IMR-90 (cell line): ENCODE measurements around the gene TMEM126A. TPM values are rescaled to one million over a fixed set of nuclear protein-coding genes. Genes with fewer than 3 reads are reported as not detected.

Experiments
- ATAC-seq: fragments of 200-7000 bp; cut with Tn5 transposase; 2 replicates; pipeline ENCODE4 v1.9.1; 2020; ENCODE audit warnings: low read depth, mild to moderate bottlenecking, moderate library complexity
- BruUV-seq: library from RNA; stranded (reverse); fragments of 400-500 nt; replicated peaks from 2 replicates; lab custom pipeline; 2021; lab: Mats Ljungman, UMichigan
- CTCF ChIA-PET: fragments of 300-600 bp; formaldehyde crosslinking; extraction: SDS; loops from one replicate; lab custom pipeline; 2021; ENCODE audit warnings: antibody characterized with exemption; lab: Yijun Ruan, JAX
- POLR2A ChIA-PET: fragments of 300-600 bp; sonication (Branson Sonifier 250); formaldehyde crosslinking; loops from one replicate; lab custom pipeline; 2022; ENCODE audit warnings: antibody characterized with exemption; ENCODE audit not compliant: unreplicated experiment; lab: Charles Lee
- DNase-seq: peaks from one replicate; pipeline ENCODE4 v3.0.0; 2013
- H2AFZ ChIP-seq: replicated peaks from 2 replicates; pipeline ENCODE3; 2013; ENCODE audit warnings: low read length, mild to moderate bottlenecking; ENCODE audit not compliant: poor library complexity
- H2AK5ac ChIP-seq: 2 replicates; pipeline ENCODE4 v1.6.1; 2013; ENCODE audit warnings: low read depth, low read length, inconsistent platforms
- H2AK9ac ChIP-seq: replicated peaks from 2 replicates; pipeline ENCODE3; 2013; ENCODE audit warnings: mild to moderate bottlenecking, low read depth, low read length, moderate library complexity; ENCODE audit not compliant: poor library complexity
- H2BK120ac ChIP-seq: 2 replicates; pipeline ENCODE4 v1.6.1; 2013; ENCODE audit warnings: low read depth, low read length, inconsistent platforms
- H2BK15ac ChIP-seq: 3 replicates; pipeline ENCODE4 v1.6.1; 2013; ENCODE audit warnings: low read depth, low read length, inconsistent platforms
- H2BK20ac ChIP-seq: 2 replicates; pipeline ENCODE4 v1.6.1; 2013; ENCODE audit warnings: low read depth, mild to moderate bottlenecking, inconsistent platforms, low read length, moderate library complexity
- H2BK5ac ChIP-seq: 2 replicates; pipeline ENCODE4 v1.6.1; 2013; ENCODE audit warnings: mild to moderate bottlenecking, low read depth, low read length, inconsistent platforms; ENCODE audit not compliant: poor library complexity, severe bottlenecking
- H3K14ac ChIP-seq: replicated peaks from 2 replicates; pipeline ENCODE4 v1.6.1; 2013; ENCODE audit warnings: low read depth, low read length, inconsistent platforms
- H3K18ac ChIP-seq: 2 replicates; pipeline ENCODE4 v1.6.1; 2013; ENCODE audit warnings: low read depth, low read length, control low read depth
- H3K23ac ChIP-seq: 2 replicates; pipeline ENCODE4 v1.6.1; 2013; ENCODE audit warnings: low read depth, low read length, inconsistent platforms
- H3K27ac ChIP-seq: 2 replicates; pipeline ENCODE4 v1.5.1; 2013; ENCODE audit warnings: mild to moderate bottlenecking, control low read depth, low read length; ENCODE audit not compliant: insufficient read depth
- H3K27me3 ChIP-seq: 2 replicates; pipeline ENCODE4 v1.6.1; 2013; ENCODE audit warnings: low read length; ENCODE audit not compliant: control insufficient read depth, insufficient read depth
- H3K36me3 ChIP-seq: 2 replicates; pipeline ENCODE4 v1.6.1; 2013; ENCODE audit warnings: low read length, mixed read lengths; ENCODE audit not compliant: control insufficient read depth, insufficient read depth
- H3K4ac ChIP-seq: 2 replicates; pipeline ENCODE4 v1.6.1; 2013; ENCODE audit warnings: low read depth, low read length, inconsistent platforms
- H3K4me1 ChIP-seq: 2 replicates; pipeline ENCODE4 v1.6.1; 2013; ENCODE audit warnings: low read length, mixed read lengths; ENCODE audit not compliant: control insufficient read depth, insufficient read depth
- H3K4me2 ChIP-seq: 2 replicates; pipeline ENCODE4 v1.6.1; 2013; ENCODE audit warnings: low read depth, mild to moderate bottlenecking, control low read depth, low read length, moderate library complexity
- H3K4me3 ChIP-seq: 2 replicates; pipeline ENCODE4 v1.5.1; 2013; ENCODE audit warnings: low read depth, mild to moderate bottlenecking, control low read depth, low read length, moderate library complexity; ENCODE audit not compliant: insufficient read depth
- H3K56ac ChIP-seq: 2 replicates; pipeline ENCODE4 v1.6.1; 2013; ENCODE audit warnings: low read length, inconsistent platforms; ENCODE audit not compliant: insufficient read depth; ENCODE audit errors: extremely low read depth
- H3K79me1 ChIP-seq, 2 experiments: 2 replicates each; pipeline ENCODE4 v1.6.1; 2013; ENCODE audit warnings: low read length in 2 of 2, inconsistent platforms in 1 of 2, low read depth in 1 of 2
- H3K9ac ChIP-seq: 2 replicates; pipeline ENCODE4 v1.6.1; 2013; ENCODE audit warnings: low read depth, low read length, control low read depth
- H3K9me1 ChIP-seq: 2 replicates; pipeline ENCODE4 v1.6.1; 2013; ENCODE audit warnings: low read length, inconsistent platforms; ENCODE audit not compliant: insufficient read depth
- H3K9me3 ChIP-seq: 2 replicates; pipeline ENCODE4 v1.6.1; 2013; ENCODE audit warnings: low read length; ENCODE audit not compliant: control insufficient read depth, insufficient read depth
- H4K20me1 ChIP-seq: 2 replicates; pipeline ENCODE4 v1.6.1; 2013; ENCODE audit warnings: low read length, inconsistent platforms; ENCODE audit not compliant: insufficient read depth
- H4K5ac ChIP-seq: 2 replicates; pipeline ENCODE4 v1.6.1; 2013; ENCODE audit warnings: mild to moderate bottlenecking, low read depth, low read length, control low read depth
- H4K8ac ChIP-seq, 2 experiments: 2 replicates each; pipeline ENCODE4 v1.6.1; 2013; ENCODE audit warnings: low read depth in 2 of 2, low read length in 2 of 2, control low read depth in 1 of 2, inconsistent platforms in 1 of 2
- H4K91ac ChIP-seq: 2 replicates; pipeline ENCODE4 v1.6.1; 2013; ENCODE audit warnings: low read depth, low read length, inconsistent platforms; ENCODE audit not compliant: insufficient read depth
- FOS ChIP-seq: fragments of 150-350 bp; IDR thresholded peaks from 2 replicates; pipeline ENCODE4 v1.6.1; 2016; ENCODE audit warnings: low read depth, low read length
- RAD21 ChIP-seq: IDR thresholded peaks from 2 replicates; pipeline ENCODE4 v1.6.1; 2012; ENCODE audit warnings: low read length, improper control_type of control experiment
- RCOR1 ChIP-seq: IDR thresholded peaks from 2 replicates; pipeline ENCODE4 v1.6.1; 2012; ENCODE audit warnings: mild to moderate bottlenecking, low read length, improper control_type of control experiment; ENCODE audit not compliant: insufficient replicate concordance
- WGBS, 2 experiments: methylation state at CpG; one replicate each; pipeline versions ENCODE4 v1.1.5 to v1.1.7; 2013; ENCODE audit warnings: missing lambda C conversion rate in 2 of 2; ENCODE audit not compliant: insufficient read length in 1 of 2; ENCODE audit errors: extremely low coverage in 2 of 2; 5-methylcytosine and 5-hydroxymethylcytosine counted together
- dilution Hi-C: fragments of 300-500 bp; cut with HindIII; formaldehyde crosslinking; loops from one replicate; pipeline ENCODE4 v1.14.3; 2018; ENCODE audit warnings: low sequenced_read_pairs; ENCODE audit not compliant: unreplicated experiment
- in situ Hi-C: fragments of 300-500 bp; cut with MboI; formaldehyde crosslinking; loops from 3 replicates; pipeline ENCODE4 v1.14.3; 2019; ENCODE audit warnings: low sequenced_read_pairs, inconsistent platforms, mixed read lengths
- intact Hi-C: fragments of 100-400 bp; cut with micrococcal nuclease; formaldehyde crosslinking; loops from 2 replicates; pipeline ENCODE4 v1.10.0; 2022
- polyA plus RNA-seq, 3 experiments: library from polyadenylated mRNA; depleted of rRNA; stranded (reverse); fragments of >200 nt; gene quantifications; 2 replicates each; pipeline ENCODE4 v1.2.3, GENCODE V29; 2012; ENCODE audit warnings: low replicate concordance in 1 of 3
- total RNA-seq: library from RNA; depleted of rRNA; stranded (reverse); fragments of >200 nt; gene quantifications from 2 replicates; pipeline ENCODE4 v1.2.3, GENCODE V29; 2012

TMEM126A gene
- total and polyA plus RNA-seq, 2 of the 4 experiments (the other 2 are of a cell fraction), result 34.9 to 60.4 TPM

- ChIA-PET CTCF (no interaction called here), POLR2A (no interaction called here)
- Histone ChIP-seq H4K5ac (no peak overlapping the region), H3K18ac (no peak overlapping the region), H3K27me3 (no peaks in the 10 kb centered on the region), H3K27ac (no peak overlapping the region), H3K36me3 (peaks cover 6% of the 10 kb centered on the region), H3K9me3 (no peaks in the 10 kb centered on the region), H3K4ac (no peak overlapping the region), H2BK20ac (no peak overlapping the region), H4K8ac (no peak overlapping the region), H3K23ac (no peak overlapping the region), H2AFZ (no peak overlapping the region), H4K20me1 (no peaks in the 10 kb centered on the region), H3K4me1 (no peaks in the 10 kb centered on the region), H3K56ac (no peak overlapping the region), H3K79me1 (peaks cover 16 to 48% of the 10 kb centered on the region in 2 experiments), H3K4me2 (no peak overlapping the region), H4K91ac (no peak overlapping the region), H2AK5ac (no peak overlapping the region), H3K9me1 (no peaks in the 10 kb centered on the region), H2BK15ac (no peak overlapping the region), H2AK9ac (no peak overlapping the region), H3K4me3 (no peak overlapping the region), H3K14ac (no peak overlapping the region), H2BK120ac (no peak overlapping the region), H2BK5ac (no peak overlapping the region), H3K9ac (no peak overlapping the region)
- no TSS peak for BruUV-seq
- dilution Hi-C loops, result no loop called here
- TF ChIP-seq RAD21, result no peak
- TF ChIP-seq RCOR1, result no peak
- TF ChIP-seq FOS, result no peak
- in situ Hi-C loops, result no loop called here
- WGBS, 2 experiments, result 100% methylated on average over 1 of the region's 1 CpG; no CpG with 5 or more reads in 1 of the 2 experiments
- DNase-seq (no peak), ATAC-seq (no peak)
- intact Hi-C loops, result no loop called here
These were observed 3.4 kb downstream of the TMEM126A start for GRCh38 chr11:85651118-85651517.
